ENCODE data around the gene CCDC126.
"Not testable (repeated sequence)": the region's sequence is repeated elsewhere in the genome, so short reads cannot be mapped to it uniquely, and the experiment has no call there.

- TF ChIP-seq CTCF (IDR thresholded peaks at IDR 0.05; ENCODE audit: low read length); EZH2 (IDR thresholded peaks at IDR 0.05; ENCODE audit: borderline replicate concordance, low read length): not testable (repeated sequence)
Observed at GRCh38 chr7:23585304-23585703, 11.9 kb upstream of the CCDC126 start.
